Measurements from ENCODE around the gene CACNA1C.
"Not testable (repeated sequence)": the region's sequence is repeated elsewhere in the genome, so short reads cannot be mapped to it uniquely, and the experiment has no call there.

Gene CACNA1C

GRCh38 chr12:2693244-2693860 is 640.6 kb downstream of the CACNA1C start:
- no peak for DNase-seq (ENCODE audit: low read depth in 4 of 4, low spot score in 1 of 4)

DNA sequence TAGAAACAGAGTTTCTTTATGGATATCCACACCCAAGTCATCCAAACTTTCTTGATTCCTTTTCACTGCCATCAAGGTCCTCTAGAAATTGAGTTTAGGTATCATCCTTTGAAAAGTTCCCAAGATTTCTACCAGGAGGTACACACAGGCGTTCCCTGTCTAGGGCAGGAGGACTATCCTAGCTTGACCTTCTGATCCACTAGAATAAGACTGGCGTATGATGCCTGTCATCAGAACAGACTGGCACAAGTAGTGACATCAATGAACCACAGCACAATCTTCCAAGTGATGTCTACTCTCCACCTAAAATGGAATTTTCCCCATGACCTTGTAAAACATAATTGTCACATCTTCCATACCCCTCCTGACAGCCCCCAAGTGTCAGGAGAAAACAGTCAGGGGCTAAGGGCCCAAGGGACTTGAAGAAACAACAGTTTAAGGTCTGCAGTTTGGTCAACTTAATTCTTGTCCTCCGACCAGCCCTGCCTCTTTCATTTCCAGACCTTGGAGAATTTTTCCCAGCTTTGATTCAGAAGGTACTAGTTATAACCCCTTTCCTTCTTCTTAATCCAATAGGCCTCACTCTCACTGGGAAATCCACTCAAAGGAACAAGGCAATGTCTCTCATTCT is 641.3 kb downstream of the CACNA1C start:
- DNase-seq (ENCODE audit: low read depth in 4 of 4, low spot score in 1 of 4) = no peak

DNA sequence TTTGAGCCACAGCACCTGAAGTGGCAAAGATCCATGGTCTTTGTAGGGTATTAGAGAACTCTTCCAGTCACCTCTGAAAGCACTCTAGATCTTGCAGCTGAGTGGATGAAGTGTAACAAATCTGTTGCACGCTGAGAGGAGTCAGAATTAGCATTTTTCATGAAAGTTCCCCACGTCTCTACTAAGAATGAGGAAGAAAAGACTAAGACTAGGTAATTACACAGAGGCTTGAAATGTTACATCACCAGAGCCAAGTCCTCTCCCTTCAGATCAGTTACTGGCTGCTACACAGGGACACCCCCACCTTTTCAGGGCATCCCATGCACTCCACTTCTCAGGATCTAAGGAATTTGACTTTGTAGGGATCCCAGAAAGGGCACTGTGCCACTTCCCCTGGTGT is 643.3 kb downstream of the CACNA1C start:
- no peak for DNase-seq (ENCODE audit: low read depth in 4 of 4, low spot score in 1 of 4)

- no peak for DNase-seq (ENCODE audit: low read depth in 4 of 4, low spot score in 1 of 4)
Observed at GRCh38 chr12:2697057-2697800, 644.4 kb downstream of the CACNA1C start.

GRCh38 chr12:2698566-2698965 is 645.8 kb downstream of the CACNA1C start:
- no peak for DNase-seq (ENCODE audit: low read depth in 4 of 4, low spot score in 1 of 4)

GRCh38 chr12:2710701-2711100 is 657.9 kb downstream of the CACNA1C start:
- DNase-seq (ENCODE audit: low read depth in 4 of 4, low spot score in 1 of 4) = no peak

DNA sequence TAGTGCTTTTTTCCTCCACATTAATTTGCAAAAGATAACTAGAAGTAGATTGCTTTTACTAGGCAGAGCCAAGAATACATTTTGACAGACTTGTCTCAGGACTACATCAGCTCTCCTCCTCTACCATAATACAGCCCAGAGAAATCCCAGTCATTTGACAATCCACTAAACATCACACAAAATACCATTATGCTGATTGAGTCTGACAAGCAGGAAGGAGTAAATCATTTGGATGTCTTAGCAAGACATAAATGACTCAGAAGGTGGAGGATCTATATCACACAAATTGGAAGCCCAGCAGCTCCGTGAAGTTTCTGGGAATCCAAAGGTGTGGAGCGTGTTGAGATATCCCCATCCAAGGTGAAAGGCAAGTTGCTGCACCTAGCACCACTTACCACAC is 666.6 kb downstream of the CACNA1C start:
- no peak for DNase-seq (ENCODE audit: low read depth in 4 of 4, low spot score in 1 of 4)

DNA sequence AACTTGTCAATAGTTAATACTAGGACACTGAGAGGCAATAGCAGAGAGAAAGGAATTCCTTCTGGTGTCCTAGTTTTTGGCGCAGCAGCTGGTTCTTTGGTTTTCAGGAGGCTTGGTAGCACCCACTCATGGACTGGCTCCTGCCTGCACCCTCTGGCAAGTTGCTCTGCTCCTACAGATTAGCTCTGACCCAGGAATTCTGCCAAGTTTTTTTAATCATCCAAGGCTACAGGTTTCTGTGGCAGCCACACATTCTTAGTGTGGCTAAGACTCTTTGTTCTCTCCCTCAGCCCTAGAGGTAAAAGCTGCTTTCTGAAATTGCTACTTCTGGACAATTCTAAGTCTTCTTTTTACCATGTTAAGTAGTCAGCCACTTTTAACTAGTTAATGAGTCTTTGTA is 670.0 kb downstream of the CACNA1C start:
- no peak for DNase-seq (ENCODE audit: low read depth in 4 of 4, low spot score in 1 of 4)

DNA sequence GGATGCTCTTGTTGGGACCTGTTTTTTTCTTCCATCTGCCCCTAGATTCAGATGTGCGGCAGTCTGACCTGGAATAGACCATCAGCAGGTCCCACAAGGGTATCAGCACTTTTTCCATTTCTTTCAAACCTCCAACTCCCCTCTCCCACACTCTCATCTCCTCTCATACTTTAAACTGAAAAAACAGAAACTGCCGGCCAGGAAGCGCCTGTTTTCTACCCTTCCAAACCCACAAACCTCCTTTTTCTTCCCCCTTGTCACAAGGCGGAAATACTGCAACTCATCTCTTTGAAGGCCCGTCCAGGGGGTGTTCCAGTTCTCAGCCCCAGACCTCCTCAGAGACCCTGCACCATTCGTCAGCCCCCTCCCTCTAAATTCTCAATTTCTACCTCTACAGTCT is 679.5 kb downstream of the CACNA1C start:
- DNase-seq (ENCODE audit: low read depth in 4 of 4, low spot score in 1 of 4) = no peak

DNA sequence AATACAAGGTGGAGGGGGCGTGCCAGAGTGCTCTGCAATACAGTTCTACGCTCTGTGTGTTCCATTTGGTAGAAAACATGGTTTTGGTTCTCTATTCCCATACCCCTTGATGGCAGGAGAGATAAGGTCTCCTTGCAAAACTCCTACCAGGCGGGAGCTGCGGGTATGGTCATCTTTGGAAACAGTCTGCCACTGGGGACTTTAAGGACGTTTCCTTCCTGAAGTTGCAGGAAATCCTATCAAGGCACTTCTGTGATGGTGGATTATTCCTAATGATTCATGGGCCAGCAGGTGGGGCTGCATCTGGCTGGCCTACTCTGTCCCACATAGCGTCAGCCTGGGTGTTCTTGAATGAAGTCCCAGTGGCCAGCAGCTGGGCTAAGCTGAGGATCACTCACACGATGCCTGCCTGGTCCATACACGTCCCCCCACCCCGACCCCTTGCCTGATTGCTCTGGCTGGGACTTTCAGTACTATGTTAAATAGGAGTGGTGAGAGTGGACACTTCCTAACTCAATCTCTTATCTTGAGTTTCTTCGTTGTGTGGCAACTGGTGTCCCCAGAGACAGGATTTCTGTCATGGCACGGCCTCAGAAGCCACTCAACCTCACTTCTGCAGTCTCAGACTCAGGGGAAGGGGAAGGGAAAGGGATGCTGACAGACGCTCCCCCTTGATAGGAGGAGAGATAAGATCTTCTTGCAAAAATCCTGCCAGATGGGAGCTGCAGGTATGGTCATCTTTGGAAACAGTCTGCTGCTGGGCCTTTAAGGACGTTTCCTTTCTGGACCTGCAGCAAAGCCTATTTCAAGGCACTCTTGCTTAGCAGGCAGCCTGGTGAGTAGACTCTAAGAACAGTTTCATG is 680.9 kb downstream of the CACNA1C start:
- no peak for DNase-seq (ENCODE audit: low read depth in 4 of 4, low spot score in 1 of 4)

- no peak for DNase-seq (ENCODE audit: low read depth in 4 of 4, low spot score in 1 of 4)
Observed at GRCh38 chr12:2735432-2735831, 682.6 kb downstream of the CACNA1C start.

DNA sequence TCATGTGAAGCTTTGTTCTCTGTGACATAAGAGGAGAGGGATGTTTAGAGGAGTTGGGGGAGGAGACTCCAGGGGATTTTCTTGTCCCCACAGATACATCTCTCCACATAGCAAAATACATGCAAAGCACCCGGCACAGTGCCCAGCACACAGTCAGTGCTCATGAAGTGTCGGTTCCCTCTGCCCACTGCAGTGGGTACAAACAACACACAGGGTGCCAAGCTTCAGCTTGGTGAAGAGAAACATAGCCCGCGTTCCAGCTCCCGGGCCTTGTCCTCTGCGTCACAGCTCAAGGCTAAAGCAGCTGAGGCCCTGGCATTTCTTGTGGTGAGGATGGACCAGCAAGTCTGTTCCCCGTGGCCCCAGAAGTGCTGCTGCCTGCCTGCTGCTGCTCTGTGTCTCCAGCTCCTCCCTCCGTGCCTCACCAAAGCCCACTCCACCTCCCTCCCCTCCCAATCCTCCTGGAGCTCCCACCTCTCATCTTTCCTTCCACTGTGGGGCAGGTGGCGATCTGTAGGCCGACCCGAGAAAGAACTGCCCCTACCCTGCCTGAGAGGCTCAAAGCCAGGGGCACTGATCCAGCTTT is 685.0 kb downstream of the CACNA1C start:
- no peak for DNase-seq (ENCODE audit: low read depth in 4 of 4, low spot score in 1 of 4)

- DNase-seq (ENCODE audit: low read depth in 4 of 4, low spot score in 1 of 4) = no peak
Observed at GRCh38 chr12:2739069-2739468, 686.3 kb downstream of the CACNA1C start.

- no peak for DNase-seq (ENCODE audit: low read depth in 4 of 4, low spot score in 1 of 4)
Observed at GRCh38 chr12:2739832-2740641, 687.2 kb downstream of the CACNA1C start.

DNA sequence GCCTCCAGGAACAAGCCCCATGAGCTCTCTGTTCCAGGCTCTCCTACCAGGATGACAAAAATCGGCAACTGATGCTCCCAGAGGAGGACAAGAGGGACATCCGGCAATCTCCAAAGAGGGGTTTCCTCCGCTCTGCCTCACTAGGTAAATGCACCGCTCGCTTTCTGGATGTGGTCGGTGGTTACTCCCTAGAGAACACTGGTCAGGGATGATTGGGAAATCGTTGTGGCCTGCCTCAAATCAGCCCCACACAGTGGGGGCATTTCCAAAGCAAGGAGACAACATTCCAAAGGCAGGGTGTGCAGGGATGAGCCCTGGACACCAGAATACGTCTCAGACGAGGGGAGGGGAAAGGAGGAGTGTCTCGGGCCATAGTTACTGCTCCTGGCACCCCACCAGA is 689.2 kb downstream of the CACNA1C start:
- DNase-seq (ENCODE audit: low read depth in 4 of 4, low spot score in 1 of 4) = not testable (repeated sequence)

GRCh38 chr12:2743478-2743877 is 690.7 kb downstream of the CACNA1C start:
- DNase-seq (ENCODE audit: low read depth in 4 of 4, low spot score in 1 of 4) = no peak

DNA sequence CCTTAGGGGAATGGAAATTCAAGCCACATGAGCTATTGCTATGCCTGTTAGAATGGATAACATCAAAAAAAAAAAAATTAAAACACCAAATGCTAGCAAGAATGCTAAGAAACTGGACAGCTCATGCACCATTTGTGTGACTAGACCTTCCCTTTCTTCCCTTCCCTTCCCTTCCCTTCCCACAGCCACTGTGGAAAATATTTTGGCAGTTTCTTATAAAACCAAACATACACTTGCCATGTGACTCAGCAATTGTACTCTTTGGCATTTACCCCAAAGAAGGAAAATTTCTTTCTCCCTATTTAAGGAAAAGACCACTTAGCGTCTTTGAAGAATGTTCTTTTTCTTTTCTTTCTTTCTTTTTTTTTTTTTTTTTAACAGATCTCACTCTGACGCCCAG is 692.9 kb downstream of the CACNA1C start:
- DNase-seq (ENCODE audit: low read depth in 4 of 4, low spot score in 1 of 4) = no peak

Data from stimulated activated CD4-positive, alpha-beta T cell treated with anti-CD3 and anti-CD28 coated beads, Interleukin-1b, Interleukin-23, amount 100 ng/mL, for 24 hours (primary cell).